Esophagus squamous epithelium (tissue), 4 donors: ENCODE results near the gene SMCO3.

Experiments
- CTCF ChIP-seq, 6 experiments: fragments of 450-650 bp in 4 of 6; fragments of 200-600 bp in 2 of 6; sonication (generic) in 2 of 6; IDR thresholded peaks; one replicate each; pipeline ENCODE4 v1.5.1; 2016 to 2019; ENCODE audit warnings: antibody characterized with exemption in 6 of 6, mild to moderate bottlenecking in 4 of 6, moderate library complexity in 4 of 6
- POLR2A ChIP-seq, 4 donors: fragments of 450-650 bp; IDR thresholded peaks; one replicate each; pipeline ENCODE4 v1.6.1; 2017; ENCODE audit warnings: antibody characterized with exemption in 4 of 4, mild to moderate bottlenecking in 4 of 4, moderate library complexity in 3 of 4

- TF ChIP-seq POLR2A (IDR thresholded peaks at IDR 0.05) (no peak), CTCF (IDR thresholded peaks at IDR 0.05) (no peak)
Measured at GRCh38 chr12:14843425-14843887, 29.5 kb upstream of the SMCO3 start, which contains the start of gene ART4.
